K562 (cell line): ENCODE measurements around the gene CD74. TPM values are rescaled to one million over a fixed set of nuclear protein-coding genes. Genes with fewer than 3 reads are reported as not detected.

Experiments
- ATAC-seq: fragments of 200-7000 bp; cut with Tn5 transposase; 3 replicates; pipeline ENCODE4 v1.9.1; 2020; ENCODE audit warnings: moderate library complexity
- BruUV-seq: library from RNA; stranded (reverse); fragments of 400-500 nt; replicated peaks from 2 replicates; lab custom pipeline; 2021; lab: Mats Ljungman, UMichigan
- CTCF ChIA-PET: fragments of 300-600 bp; formaldehyde crosslinking; extraction: SDS; loops from one replicate; lab custom pipeline; 2021; ENCODE audit warnings: low intra/inter-chr PET ratio; lab: Yijun Ruan, JAX
- POLR2A ChIA-PET: fragments of 300-600, 350-650 bp; sonication (Branson Sonifier 250); formaldehyde crosslinking; extraction: SDS; loops from one replicate; lab custom pipeline; 2021; ENCODE audit warnings: antibody characterized with exemption, inconsistent platforms; lab: Yijun Ruan, JAX
- DNase-seq, 4 experiments: peaks; one replicate each; pipeline versions ENCODE4 v3.0.0 to v3.0.0-alpha.2; 2011 to 2018; ENCODE audit warnings: low spot score in 3 of 4, mixed read lengths in 3 of 4; ENCODE audit errors: extremely low read depth in 1 of 4
- FAIRE-seq: peaks from 2 replicates; lab custom pipeline; 2011; peaks lifted over from hg19 to GRCh38; lab: Jason Lieb, UNC
- H2AFZ ChIP-seq: 2 replicates; pipeline ENCODE4 v1.6.0; 2011; ENCODE audit warnings: low read depth, low read length, control low read depth, inconsistent platforms
- H3K27ac ChIP-seq: fragments of 200-600 bp; 3 replicates; pipeline ENCODE4 v1.8.0; 2011; ENCODE audit warnings: low read depth, mild to moderate bottlenecking, control low read depth, inconsistent platforms, low read length, moderate library complexity, mixed read lengths; ENCODE audit errors: extremely low read depth
- H3K27me3 ChIP-seq, 2 experiments: fragments of 300-600 bp in 1 of 2; 2 replicates in 1 of 2; 3 replicates in 1 of 2; pipeline versions ENCODE4 v1.6.0 to v1.8.0; 2011; ENCODE audit warnings: inconsistent platforms in 2 of 2, low read length in 2 of 2, mild to moderate bottlenecking in 1 of 2, mixed read lengths in 1 of 2, moderate library complexity in 1 of 2; ENCODE audit not compliant: control insufficient read depth in 2 of 2, insufficient read depth in 2 of 2
- H3K36me3 ChIP-seq: fragments of 300-600 bp; 3 replicates; pipeline ENCODE4 v1.8.0; 2011; ENCODE audit warnings: mild to moderate bottlenecking, low read length, inconsistent platforms; ENCODE audit not compliant: control insufficient read depth, insufficient read depth
- H3K4me1 ChIP-seq, 2 experiments: fragments of 200-600 bp in 1 of 2; replicated peaks in 1 of 2; 2 replicates in 1 of 2; 3 replicates in 1 of 2; pipeline versions ENCODE4 v1.5.1 to v1.8.0; 2011; ENCODE audit warnings: inconsistent platforms in 2 of 2, low read length in 2 of 2, mild to moderate bottlenecking in 1 of 2, mixed read lengths in 1 of 2, moderate library complexity in 1 of 2; ENCODE audit not compliant: control insufficient read depth in 2 of 2, insufficient read depth in 2 of 2
- H3K4me2 ChIP-seq: 2 replicates; pipeline ENCODE4 v1.6.1; 2011; ENCODE audit warnings: low read length, control low read depth, inconsistent platforms, mixed read lengths; ENCODE audit not compliant: insufficient read depth
- H3K4me3 ChIP-seq: fragments of 200-600 bp; sonication (generic), shearing (Covaris generic); 2 replicates; pipeline ENCODE4 v1.5.1; 2016; ENCODE audit warnings: control low read depth, inconsistent platforms
- H3K79me2 ChIP-seq: fragments of 200-600 bp; 3 replicates; pipeline ENCODE4 v1.8.0; 2011; ENCODE audit warnings: low read length, inconsistent platforms; ENCODE audit not compliant: control insufficient read depth, insufficient read depth
- H3K9ac ChIP-seq, 2 experiments: 2 replicates each; pipeline versions ENCODE4 v1.6.0 to v1.6.1; 2011; ENCODE audit warnings: low read depth in 2 of 2, low read length in 2 of 2, control low read depth in 1 of 2, inconsistent platforms in 1 of 2, mild to moderate bottlenecking in 1 of 2, mixed read lengths in 1 of 2; ENCODE audit not compliant: insufficient read depth in 1 of 2
- H3K9me1 ChIP-seq: one replicate; pipeline ENCODE4 v1.6.0; 2011; ENCODE audit warnings: inconsistent platforms, mild to moderate bottlenecking, low read length, moderate library complexity; ENCODE audit not compliant: control insufficient read depth, insufficient read depth
- H3K9me3 ChIP-seq: replicated peaks from 2 replicates; pipeline ENCODE4 v1.5.1; 2011; ENCODE audit warnings: low read depth, low read length, inconsistent platforms; ENCODE audit not compliant: control insufficient read depth, insufficient read depth
- H4K20me1 ChIP-seq: replicated peaks from 2 replicates; pipeline ENCODE4 v1.6.1; 2011; ENCODE audit warnings: low read length, inconsistent platforms, mixed read lengths; ENCODE audit not compliant: control insufficient read depth, insufficient read depth
- CTCFL ChIP-seq: IDR thresholded peaks from 2 replicates; pipeline ENCODE4 v1.6.1; 2011; ENCODE audit warnings: borderline replicate concordance, low read depth, mild to moderate bottlenecking, moderate library complexity, low read length; ENCODE audit not compliant: insufficient read depth, poor library complexity, severe bottlenecking
- FOXA1 ChIP-seq: fragments of 450-650 bp; IDR thresholded peaks from 2 replicates; pipeline ENCODE4 v1.6.1; 2016; ENCODE audit warnings: mild to moderate bottlenecking, borderline replicate concordance
- HDAC6 ChIP-seq: IDR thresholded peaks from 2 replicates; pipeline ENCODE4 v1.6.1; 2012; ENCODE audit warnings: low read depth, mild to moderate bottlenecking, control low read depth, inconsistent platforms, low read length, moderate library complexity
- KAT2B ChIP-seq: IDR thresholded peaks from one replicate; pipeline ENCODE4 v1.6.1; 2012; ENCODE audit warnings: low read depth, mild to moderate bottlenecking, control low read depth, inconsistent platforms, low read length, moderate library complexity
- MTA3 ChIP-seq: fragments of 450-650 bp; formaldehyde crosslinking; IDR thresholded peaks from 2 replicates; pipeline ENCODE4 v1.6.1; 2017; ENCODE audit warnings: mild to moderate bottlenecking, borderline replicate concordance
- ZNF57 ChIP-seq: fragments of 450-650 bp; formaldehyde crosslinking; IDR thresholded peaks from 2 replicates; pipeline ENCODE4 v1.4.0; 2020; ENCODE audit warnings: mild to moderate bottlenecking, moderate library complexity
- WGBS: fragments of 100-300 bp; shearing (Covaris generic); methylation state at CpG from one replicate; pipeline ENCODE4 v1.1.6; 2016; ENCODE audit warnings: low coverage, mixed read lengths; ENCODE audit not compliant: insufficient coverage; ENCODE audit errors: missing lambda C conversion rate; 5-methylcytosine and 5-hydroxymethylcytosine counted together
- in situ Hi-C: fragments of 300-500 bp; cut with MboI; formaldehyde crosslinking; loops from 4 replicates; pipeline ENCODE4 v1.15.0; 2018; ENCODE audit warnings: inconsistent platforms, mixed read lengths
- intact Hi-C: fragments of 100-400 bp; cut with micrococcal nuclease; formaldehyde crosslinking; loops from 2 replicates; pipeline ENCODE4 v1.14.2; 2022
- polyA plus RNA-seq, 8 experiments: library from polyadenylated mRNA; depleted of rRNA in 4 of 8; stranded (reverse) in 5 of 8; unstranded in 3 of 8; fragments of >200 nt; fragmentation: Nextera tagmentation in 2 of 8; fragmentation: Illumina TruSeq in 1 of 8; extraction: Ambion mirVana in 2 of 8; extraction: Trizol in 1 of 8; gene quantifications; 2 replicates each; pipeline versions ENCODE4 v1.2.1 to v1.2.3, GENCODE V29; 2011 to 2014; ENCODE audit warnings: inconsistent platforms in 1 of 8, missing spikeins in 1 of 8
- total RNA-seq, 7 experiments: library from RNA; depleted of rRNA in 6 of 7; stranded (reverse); fragments of >200 nt in 6 of 7; fragmentation: Illumina TruSeq in 2 of 7; extraction: Trizol in 2 of 7; gene quantifications; 2 replicates each; pipeline versions ENCODE4 v1.2.1 to v1.2.3, GENCODE V29; 2011 to 2021; ENCODE audit warnings: low replicate concordance in 1 of 7
- TF ChIP-seq, protein P1 (sequence below), 2 experiments: fragments of 450-650 bp in 1 of 2; sonication (generic) in 1 of 2; formaldehyde crosslinking in 1 of 2; IDR thresholded peaks; 2 replicates each; pipeline versions ENCODE4 v1.7.1 to v1.9.0; 2016 to 2022; ENCODE audit warnings: inconsistent platforms in 1 of 2, mild to moderate bottlenecking in 1 of 2, missing genetic modification reagents in 1 of 2

CD74 gene
- total and polyA plus RNA-seq, 9 of the 15 experiments (the other 6 are each of a cell fraction or from before 2014, with no cell fraction given) = 0.07 to 4.8 (median 0.32) TPM

DNA sequence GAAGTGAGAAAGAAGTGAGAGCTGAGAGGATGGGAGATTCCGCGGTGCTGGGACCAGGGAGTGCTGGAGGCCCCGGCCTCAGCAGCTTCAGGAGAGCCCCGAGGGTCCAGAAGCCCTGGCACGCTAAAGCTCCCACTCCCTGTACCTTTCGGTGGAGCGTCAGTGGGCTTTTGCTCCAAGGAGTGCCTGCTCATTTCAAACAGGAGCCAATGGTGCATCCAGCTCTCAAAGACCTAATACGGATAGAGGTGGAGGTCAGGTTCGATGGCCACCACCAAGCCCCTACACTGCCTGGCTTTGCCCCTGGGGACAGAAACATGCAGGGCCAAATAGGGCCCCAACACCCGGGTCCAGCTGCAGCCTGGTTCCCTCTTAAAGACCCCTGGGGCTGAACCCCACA lies 8.2 kb downstream of the CD74 start:
- H3K4me3 ChIP-seq = no peak overlapping the region
- no peak overlapping the region for H2AFZ ChIP-seq
- H3K27me3 ChIP-seq = peaks cover 0 to 8% of the 10 kb centered on the region in 2 experiments; a peak in 1 of 5 replicates
- intact Hi-C loops = no loop called here
- no peak overlapping the region for H3K27ac ChIP-seq
- BruUV-seq = no TSS peak
- WGBS = 75% methylated on average over 8 of the region's 10 CpGs
- peaks cover 2% of the 10 kb centered on the region for H4K20me1 ChIP-seq
- no peak overlapping the region for H3K9ac ChIP-seq
- H3K79me2 ChIP-seq = no peaks in the 10 kb centered on the region
- TF ChIP-seq MTA3 (no peak), HDAC6 (no peak), FOXA1 (no peak), ZNF57 (CRISPR knock-in tag) (no peak), KAT2B (no peak), CTCFL (no peak)
- TF ChIP-seq, protein P1, sequence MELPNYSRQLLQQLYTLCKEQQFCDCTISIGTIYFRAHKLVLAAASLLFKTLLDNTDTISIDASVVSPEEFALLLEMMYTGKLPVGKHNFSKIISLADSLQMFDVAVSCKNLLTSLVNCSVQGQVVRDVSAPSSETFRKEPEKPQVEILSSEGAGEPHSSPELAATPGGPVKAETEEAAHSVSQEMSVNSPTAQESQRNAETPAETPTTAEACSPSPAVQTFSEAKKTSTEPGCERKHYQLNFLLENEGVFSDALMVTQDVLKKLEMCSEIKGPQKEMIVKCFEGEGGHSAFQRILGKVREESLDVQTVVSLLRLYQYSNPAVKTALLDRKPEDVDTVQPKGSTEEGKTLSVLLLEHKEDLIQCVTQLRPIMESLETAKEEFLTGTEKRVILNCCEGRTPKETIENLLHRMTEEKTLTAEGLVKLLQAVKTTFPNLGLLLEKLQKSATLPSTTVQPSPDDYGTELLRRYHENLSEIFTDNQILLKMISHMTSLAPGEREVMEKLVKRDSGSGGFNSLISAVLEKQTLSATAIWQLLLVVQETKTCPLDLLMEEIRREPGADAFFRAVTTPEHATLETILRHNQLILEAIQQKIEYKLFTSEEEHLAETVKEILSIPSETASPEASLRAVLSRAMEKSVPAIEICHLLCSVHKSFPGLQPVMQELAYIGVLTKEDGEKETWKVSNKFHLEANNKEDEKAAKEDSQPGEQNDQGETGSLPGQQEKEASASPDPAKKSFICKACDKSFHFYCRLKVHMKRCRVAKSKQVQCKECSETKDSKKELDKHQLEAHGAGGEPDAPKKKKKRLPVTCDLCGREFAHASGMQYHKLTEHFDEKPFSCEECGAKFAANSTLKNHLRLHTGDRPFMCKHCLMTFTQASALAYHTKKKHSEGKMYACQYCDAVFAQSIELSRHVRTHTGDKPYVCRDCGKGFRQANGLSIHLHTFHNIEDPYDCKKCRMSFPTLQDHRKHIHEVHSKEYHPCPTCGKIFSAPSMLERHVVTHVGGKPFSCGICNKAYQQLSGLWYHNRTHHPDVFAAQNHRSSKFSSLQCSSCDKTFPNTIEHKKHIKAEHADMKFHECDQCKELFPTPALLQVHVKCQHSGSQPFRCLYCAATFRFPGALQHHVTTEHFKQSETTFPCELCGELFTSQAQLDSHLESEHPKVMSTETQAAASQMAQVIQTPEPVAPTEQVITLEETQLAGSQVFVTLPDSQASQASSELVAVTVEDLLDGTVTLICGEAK (IDR thresholded peaks at IDR 0.05) = no peak
- TF ChIP-seq, protein P1 (CRISPR knock-in tag; IDR thresholded peaks at IDR 0.05) = no peak
- TF ChIP-seq, all 486 proteins: peak for 0
- FAIRE-seq (no peak), ATAC-seq (no peak), DNase-seq (no peak)
- in situ Hi-C loops = no loop called here
- Histone ChIP-seq H3K9me3 (no peaks in the 10 kb centered on the region), H3K4me2 (no peak overlapping the region), H3K36me3 (peaks cover 28% of the 10 kb centered on the region; the same call in 2 of the 3 replicates), H3K9me1 (peaks cover 3% of the 10 kb centered on the region), H3K4me1 (peaks cover 10 to 11% of the 10 kb centered on the region in 2 experiments; a peak in 3 of 5 replicates)
- CTCF ChIA-PET = no interaction called here
- POLR2A ChIA-PET = interaction anchor here (0.6 to 2.0 kb wide), 4 partner anchors 8 to 155 kb away, joined by 3 to 5 read pairs (median 4); no protein-coding TSS in a partner anchor
